ENCODE results near the gene ABLIM3.

- TF ChIP-seq CTCF (IDR thresholded peaks at IDR 0.05) = no peak
- no peak for TF ChIP-seq POLR2A (IDR thresholded peaks at IDR 0.05)
Measured at GRCh38 chr5:149186506-149186905, 45.2 kb downstream of the ABLIM3 start.
